OCI-M2 (cell line): ENCODE data around the gene STK32B.

Source experiments
- DNase-seq: peaks from one replicate; lab custom pipeline; 2025; ENCODE audit not compliant: unreplicated experiment; lab: John Stamatoyannopoulos, UW

Gene STK32B

GRCh38 chr4:5503336-5503936 lies 452.2 kb downstream of the STK32B start:
- no peak for DNase-seq

DNA sequence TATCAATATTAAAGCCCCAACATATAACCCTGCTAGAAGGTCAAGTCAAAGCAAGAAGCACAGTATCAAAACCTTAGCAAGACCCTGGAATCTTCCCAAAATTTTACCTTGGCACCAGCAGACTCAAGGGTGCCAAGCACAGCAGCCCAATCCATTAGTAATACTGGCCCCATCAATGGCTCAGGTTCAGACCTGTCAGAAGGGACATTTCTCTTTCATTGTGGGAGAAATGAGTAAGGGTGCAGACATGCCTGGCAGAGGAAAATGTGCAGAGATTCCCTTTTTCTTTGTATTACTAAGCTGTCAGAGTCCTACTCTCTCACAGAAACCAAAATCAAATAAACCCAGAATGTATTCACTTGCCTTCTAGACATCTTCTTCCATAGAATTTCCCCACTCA lies 453.2 kb downstream of the STK32B start:
- DNase-seq, result no peak

- DNase-seq, result no peak
Measured at GRCh38 chr4:5510504-5510903, 459.2 kb downstream of the STK32B start.

DNA sequence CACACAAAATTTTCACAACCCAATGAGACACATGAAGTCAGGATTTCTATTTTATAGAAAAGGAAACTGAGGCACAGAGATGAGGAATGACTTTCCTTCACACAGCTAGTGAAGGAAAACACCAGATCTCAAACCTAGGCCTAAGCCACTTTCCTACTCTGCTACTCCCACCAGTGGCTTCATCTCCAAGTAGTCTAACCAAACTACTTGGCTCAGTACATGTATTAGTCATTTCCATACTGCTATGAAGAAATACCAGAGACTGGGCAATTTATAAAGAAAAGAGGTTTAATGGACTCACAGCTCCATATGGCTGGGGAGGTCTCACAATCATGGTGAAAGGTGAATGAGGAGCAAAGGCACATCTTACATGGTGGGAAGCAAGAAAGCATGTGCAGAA lies 460.5 kb downstream of the STK32B start:
- DNase-seq, result no peak

DNA sequence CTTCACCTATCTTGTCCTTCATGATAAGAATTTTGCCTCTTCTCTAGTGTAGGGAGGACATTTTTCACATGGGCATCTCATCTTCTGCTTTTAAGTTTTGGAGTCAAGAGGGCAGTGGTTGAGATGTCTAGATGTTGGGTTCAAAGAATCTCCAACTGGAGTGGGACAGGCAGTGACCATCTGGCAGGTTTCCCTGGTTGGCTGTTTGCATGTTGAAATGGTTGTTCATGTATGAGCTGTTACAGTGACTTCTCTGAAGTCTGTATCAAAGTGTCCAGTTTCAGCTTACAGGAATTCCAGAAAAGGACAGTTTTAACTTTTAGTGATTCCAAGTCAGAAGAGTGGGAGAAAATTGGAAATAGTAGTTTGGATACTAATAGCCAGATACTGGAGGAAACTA lies 464.4 kb downstream of the STK32B start:
- DNase-seq, result no peak

DNA sequence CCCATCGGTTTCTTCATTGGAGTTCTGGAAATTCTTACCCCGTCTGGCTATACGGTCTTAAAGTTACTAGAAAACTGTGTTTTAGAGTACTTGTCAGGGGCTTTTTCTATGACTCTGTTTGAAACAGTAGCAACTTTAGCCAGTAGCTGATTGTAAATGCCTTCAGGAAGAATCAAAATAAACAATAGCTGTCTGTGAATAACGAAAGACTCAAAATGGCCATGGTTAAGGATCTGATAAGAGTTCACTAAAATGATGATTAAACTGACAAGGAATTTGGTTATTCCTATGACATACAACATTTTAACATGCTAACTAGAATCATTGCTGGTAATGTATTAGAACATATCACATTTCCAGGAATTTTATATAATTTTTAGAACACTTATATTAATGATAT lies 466.1 kb downstream of the STK32B start:
- DNase-seq, result no peak

GRCh38 chr4:5524446-5525299 lies 473.4 kb downstream of the STK32B start:
- DNase-seq, result no peak

GRCh38 chr4:5526080-5526846 lies 475.0 kb downstream of the STK32B start:
- DNase-seq, result no peak

GRCh38 chr4:5527211-5527610 lies 475.9 kb downstream of the STK32B start:
- DNase-seq, result no peak

DNA sequence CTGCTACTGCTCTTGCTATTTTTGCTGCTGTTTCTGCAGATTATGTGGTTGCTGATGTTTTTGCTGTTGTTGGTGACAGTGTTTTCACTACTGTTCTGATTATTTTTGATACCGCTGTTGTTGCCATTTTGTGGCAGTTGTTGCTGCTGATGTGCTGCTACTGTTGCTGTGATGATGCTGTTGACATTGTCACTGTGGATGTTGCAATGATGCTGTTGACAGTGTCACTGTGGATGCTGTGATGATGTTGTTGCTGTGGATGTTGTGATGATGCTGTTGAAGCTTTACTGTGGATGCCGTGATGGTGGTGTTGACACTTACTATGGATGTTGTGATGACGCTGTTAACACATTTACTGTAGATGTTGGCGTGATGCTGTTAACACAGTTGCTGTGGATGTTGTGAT lies 476.8 kb downstream of the STK32B start:
- DNase-seq, result no peak

GRCh38 chr4:5532100-5532499 lies 480.8 kb downstream of the STK32B start:
- no peak for DNase-seq

DNA sequence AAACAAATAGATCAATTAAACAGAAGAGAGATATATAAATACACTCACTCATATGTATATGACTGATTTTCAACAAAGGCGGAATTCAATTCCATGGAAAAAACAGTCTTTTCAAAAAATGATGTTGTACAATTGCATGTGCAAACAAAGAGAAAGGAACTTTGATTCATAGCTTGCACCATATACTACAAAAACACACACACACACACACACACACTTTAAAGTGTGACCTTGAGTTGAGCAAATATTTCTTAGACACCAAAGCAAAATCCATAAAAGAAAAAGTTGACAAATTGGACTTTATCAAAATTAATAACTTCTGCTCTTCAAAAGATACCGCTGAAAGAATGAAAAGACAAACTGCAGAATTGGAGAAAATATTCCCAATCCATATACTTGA lies 488.3 kb downstream of the STK32B start:
- no peak for DNase-seq

GRCh38 chr4:5541169-5541568 lies 489.9 kb downstream of the STK32B start:
- DNase-seq, result no peak

DNA sequence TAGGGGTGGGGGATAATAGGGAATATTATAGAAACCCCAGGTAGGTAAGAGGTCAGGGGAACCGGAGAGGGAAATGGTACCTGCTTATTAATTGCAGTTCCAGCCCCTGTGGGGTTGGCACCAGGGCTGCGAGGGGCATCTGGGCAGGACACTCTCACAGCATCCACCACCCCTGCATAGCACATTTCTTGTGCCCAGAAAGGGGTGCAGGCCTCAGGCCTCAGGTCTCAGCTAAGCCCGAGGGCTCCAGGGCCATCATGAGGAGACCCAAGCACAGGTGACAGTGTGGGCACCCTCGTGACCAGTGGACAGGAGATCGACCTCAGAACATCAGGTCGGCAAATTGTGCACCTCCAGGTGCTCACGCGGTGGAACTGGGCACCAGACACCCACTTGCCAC lies 492.4 kb downstream of the STK32B start:
- no peak for DNase-seq

DNA sequence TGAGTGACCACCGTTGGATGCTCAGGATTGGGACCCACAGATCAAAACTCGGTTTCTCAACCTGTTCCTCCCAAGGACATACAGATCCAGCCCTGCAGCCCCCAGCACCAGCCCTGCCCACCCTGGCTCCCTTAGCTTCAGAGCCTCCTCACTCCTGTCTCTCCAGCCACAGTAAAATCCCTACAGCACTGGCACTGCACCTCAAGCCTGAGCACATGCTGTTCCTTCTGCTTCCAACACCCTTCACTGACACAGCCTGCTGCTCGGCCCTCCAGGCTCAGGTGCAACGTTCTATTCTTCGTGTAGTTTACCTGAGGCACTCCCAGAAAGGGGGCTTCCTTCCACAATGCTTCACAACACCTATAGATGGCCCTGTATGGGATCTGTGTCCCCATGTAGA lies 493.5 kb downstream of the STK32B start:
- no peak for DNase-seq

GRCh38 chr4:5545271-5545670 lies 494.0 kb downstream of the STK32B start:
- no peak for DNase-seq

DNA sequence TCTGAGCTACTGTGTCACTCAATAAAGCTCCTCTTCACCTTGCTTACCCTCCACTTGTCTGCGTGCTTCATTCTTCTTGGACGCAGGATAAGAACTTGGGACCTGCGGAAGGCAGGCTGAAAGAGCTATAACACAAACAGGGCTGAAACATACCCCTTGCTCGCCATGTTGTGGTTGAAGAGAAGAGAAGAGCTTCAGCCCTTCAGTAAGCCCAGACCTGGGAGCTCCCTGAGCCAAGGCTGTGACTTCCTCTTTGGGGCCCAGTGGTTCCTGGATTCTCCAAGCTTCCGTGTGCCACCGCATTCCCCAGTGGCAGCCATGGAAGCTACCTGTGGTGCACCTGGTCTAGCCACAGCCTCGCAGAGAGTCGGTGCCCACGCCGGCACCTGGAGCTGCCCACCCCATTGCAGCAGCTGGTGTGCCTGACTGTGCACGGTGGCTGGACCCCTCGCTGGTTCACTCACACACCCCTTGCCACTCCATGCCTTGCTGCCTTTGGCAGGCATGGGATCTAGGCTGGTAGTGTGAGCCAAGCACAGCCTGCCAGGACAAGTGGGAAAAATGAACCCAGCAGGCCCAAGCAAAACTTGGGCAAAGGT lies 496.5 kb downstream of the STK32B start:
- DNase-seq, result no peak
